DMS114 treated with DMSO at 0.1 percent for 48 hours (cell line): ENCODE measurements around the gene GORASP2.

Experiments used
- DNase-seq: peaks from one replicate; lab custom pipeline; 2025; ENCODE audit not compliant: unreplicated experiment; lab: John Stamatoyannopoulos, UW

Gene GORASP2

GRCh38 chr2:170922634-170923494 is 6.2 kb upstream of the GORASP2 start:
- no peak for DNase-seq

- DNase-seq: no peak
Measured at GRCh38 chr2:170923799-170924198, 5.3 kb upstream of the GORASP2 start.

- DNase-seq: no peak
Measured at GRCh38 chr2:170924969-170925368, 4.1 kb upstream of the GORASP2 start.

- DNase-seq: no peak
Measured at GRCh38 chr2:170925923-170926322, 3.1 kb upstream of the GORASP2 start.

- DNase-seq: no peak
Measured at GRCh38 chr2:170926743-170927297, 2.2 kb upstream of the GORASP2 start.

GRCh38 chr2:170928036-170928823 is 823 bp upstream of the GORASP2 start:
- peak; percentile 10 for DNase-seq

- no peak for DNase-seq
Measured at GRCh38 chr2:170929686-170930050, 615 bp downstream of the GORASP2 start.

- peak; percentile 7 for DNase-seq
Measured at GRCh38 chr2:170930131-170930990, 1.3 kb downstream of the GORASP2 start.

- no peak for DNase-seq
Measured at GRCh38 chr2:170930991-170931266, 1.9 kb downstream of the GORASP2 start.

GRCh38 chr2:170932166-170932565 is 3.1 kb downstream of the GORASP2 start:
- no peak for DNase-seq

GRCh38 chr2:170932948-170933347 is 3.9 kb downstream of the GORASP2 start:
- DNase-seq: no peak

GRCh38 chr2:170937709-170938379 is 8.8 kb downstream of the GORASP2 start:
- no peak for DNase-seq

- DNase-seq: no peak
Measured at GRCh38 chr2:170940066-170940465, 11.0 kb downstream of the GORASP2 start.

GRCh38 chr2:170942615-170943014 is 13.6 kb downstream of the GORASP2 start:
- DNase-seq: no peak

- no peak for DNase-seq
Measured at GRCh38 chr2:170943041-170943440, 14.0 kb downstream of the GORASP2 start.

GRCh38 chr2:170943596-170943995 is 14.5 kb downstream of the GORASP2 start:
- no peak for DNase-seq

- no peak for DNase-seq
Measured at GRCh38 chr2:170944545-170944944, 15.5 kb downstream of the GORASP2 start.

- DNase-seq: no peak
Measured at GRCh38 chr2:170949415-170949814, 20.4 kb downstream of the GORASP2 start.

GRCh38 chr2:170950221-170950761 is 21.2 kb downstream of the GORASP2 start:
- DNase-seq: no peak

GRCh38 chr2:170953941-170954340 is 24.9 kb downstream of the GORASP2 start:
- DNase-seq: no peak
